Gastrocnemius medialis (tissue), 4 donors: Measurements from ENCODE around the gene NOXA1. TPM values are rescaled to one million over a fixed set of nuclear protein-coding genes. Genes with fewer than 3 reads are reported as not detected.

Source experiments
- ATAC-seq, 2 donors: fragments of 150-250 bp; one replicate each; pipeline ENCODE4 v1.9.1; 2016
- DNase-seq, 2 donors: peaks; one replicate each; pipeline ENCODE4 v3.0.0-alpha.2; 2019
- H3K27ac ChIP-seq, 4 donors: fragments of 200-600 bp; sonication (generic); 1 replicate in 1 of 4; 2 replicates in 3 of 4; pipeline ENCODE4 v1.5.1; 2016 to 2018; ENCODE audit warnings: mild to moderate bottlenecking in 2 of 4, moderate library complexity in 1 of 4
- H3K27me3 ChIP-seq, 3 donors: fragments of 200-600 bp; sonication (generic) in 2 of 3; 1 replicate in 1 of 3; 2 replicates in 2 of 3; pipeline versions ENCODE4 v1.5.1 to v1.6.0; 2016 to 2019; ENCODE audit warnings: mild to moderate bottlenecking in 1 of 3, moderate library complexity in 1 of 3
- H3K36me3 ChIP-seq, 2 donors: fragments of 200-600 bp; sonication (generic) in 1 of 2; one replicate each; pipeline ENCODE4 v1.5.1; 2017 to 2018
- H3K4me1 ChIP-seq, 2 donors: fragments of 200-600 bp; sonication (generic) in 1 of 2; one replicate each; pipeline ENCODE4 v1.5.1; 2016 to 2017; ENCODE audit warnings: mild to moderate bottlenecking in 2 of 2
- H3K4me3 ChIP-seq, 4 donors: fragments of 200-600 bp; sonication (generic) in 3 of 4; 1 replicate in 1 of 4; 2 replicates in 3 of 4; pipeline ENCODE4 v1.5.1; 2016 to 2019; ENCODE audit warnings: mild to moderate bottlenecking in 2 of 4
- H3K9me3 ChIP-seq, 3 donors: fragments of 200-600 bp; sonication (generic) in 2 of 3; 1 replicate in 1 of 3; 2 replicates in 2 of 3; pipeline ENCODE4 v1.5.1; 2016 to 2019
- POLR2A ChIP-seq, 2 donors: fragments of 450-650 bp; IDR thresholded peaks; one replicate each; pipeline ENCODE4 v1.6.1; 2017; ENCODE audit warnings: antibody characterized with exemption in 2 of 2, mild to moderate bottlenecking in 2 of 2, moderate library complexity in 2 of 2
- in situ Hi-C, 4 donors: fragments of 200-750 bp; cut with MboI; loops; one replicate each; pipeline versions ENCODE4 v1.15.0 to v1.8.0; 2017; ENCODE audit warnings: low sequenced_read_pairs in 4 of 4
- intact Hi-C: fragments of 100-400 bp; cut with DNase I; formaldehyde crosslinking; loops from one replicate; pipeline ENCODE4 v1.15.1; 2023; ENCODE audit warnings: low total_unique reads
- total RNA-seq, 4 donors: library from RNA; depleted of rRNA; stranded (reverse); fragments of >200 nt; gene quantifications; one replicate each; pipeline versions ENCODE4 v1.1.0 to v1.2.3, GENCODE V29; 2016
- TF ChIP-seq, protein P1 (sequence below), 5 experiments: fragments of 450-650 bp in 3 of 5; fragments of 200-600 bp in 2 of 5; sonication (generic) in 2 of 5; IDR thresholded peaks in 4 of 5; conservative IDR thresholded peaks in 1 of 5; 1 replicate in 4 of 5; 2 replicates in 1 of 5; pipeline ENCODE4 v1.5.1; 2016 to 2019; ENCODE audit warnings: antibody characterized with exemption in 5 of 5, mild to moderate bottlenecking in 3 of 5, moderate library complexity in 3 of 5

NOXA1 gene
- total RNA-seq, 4 donors from 2014 or later, result 0.41 to 2.5 (median 1.8) TPM

DNA sequence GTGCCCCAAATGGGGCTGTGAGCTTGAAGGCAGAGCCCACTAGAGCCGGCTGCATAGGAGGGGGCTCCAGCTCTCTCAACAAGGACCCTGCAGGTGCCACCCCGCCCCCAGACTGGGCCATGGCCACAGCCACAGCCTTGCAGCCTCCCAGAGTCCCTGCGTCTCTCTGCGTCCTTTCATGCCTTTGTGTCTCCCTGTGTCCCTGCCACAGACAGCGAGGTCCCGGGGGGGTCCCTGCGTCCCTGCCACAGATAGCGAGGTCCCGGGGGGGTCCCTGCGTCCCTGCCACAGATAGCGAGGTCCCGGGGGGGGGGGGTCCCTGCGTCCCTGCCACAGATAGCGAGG is 6.3 kb downstream of the NOXA1 start:
- no peaks in the 10 kb centered on the region for H3K36me3 ChIP-seq
- peaks cover 3 to 11% of the 10 kb centered on the region in 2 donors for H3K4me1 ChIP-seq
- no peak for ATAC-seq
- DNase-seq, result no peak
- intact Hi-C loops, result loop anchor here (10.0 kb wide), 1 partner anchor 945 kb away; the partner anchor contains the start of gene SEC16A
- H3K4me3 ChIP-seq, result no peak overlapping the region
- H3K9me3 ChIP-seq, result no peaks in the 10 kb centered on the region
- in situ Hi-C loops, result no loop called here
- H3K27me3 ChIP-seq, result peaks cover 0 to 3% (median 0%) of the 10 kb centered on the region in 3 donors
- no peak for TF ChIP-seq POLR2A (IDR thresholded peaks at IDR 0.05)
- TF ChIP-seq, protein P1, sequence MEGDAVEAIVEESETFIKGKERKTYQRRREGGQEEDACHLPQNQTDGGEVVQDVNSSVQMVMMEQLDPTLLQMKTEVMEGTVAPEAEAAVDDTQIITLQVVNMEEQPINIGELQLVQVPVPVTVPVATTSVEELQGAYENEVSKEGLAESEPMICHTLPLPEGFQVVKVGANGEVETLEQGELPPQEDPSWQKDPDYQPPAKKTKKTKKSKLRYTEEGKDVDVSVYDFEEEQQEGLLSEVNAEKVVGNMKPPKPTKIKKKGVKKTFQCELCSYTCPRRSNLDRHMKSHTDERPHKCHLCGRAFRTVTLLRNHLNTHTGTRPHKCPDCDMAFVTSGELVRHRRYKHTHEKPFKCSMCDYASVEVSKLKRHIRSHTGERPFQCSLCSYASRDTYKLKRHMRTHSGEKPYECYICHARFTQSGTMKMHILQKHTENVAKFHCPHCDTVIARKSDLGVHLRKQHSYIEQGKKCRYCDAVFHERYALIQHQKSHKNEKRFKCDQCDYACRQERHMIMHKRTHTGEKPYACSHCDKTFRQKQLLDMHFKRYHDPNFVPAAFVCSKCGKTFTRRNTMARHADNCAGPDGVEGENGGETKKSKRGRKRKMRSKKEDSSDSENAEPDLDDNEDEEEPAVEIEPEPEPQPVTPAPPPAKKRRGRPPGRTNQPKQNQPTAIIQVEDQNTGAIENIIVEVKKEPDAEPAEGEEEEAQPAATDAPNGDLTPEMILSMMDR (IDR thresholded peaks at IDR 0.05 in 4 of 5, conservative IDR thresholded peaks at IDR 0.05 in 1 of 5), result no peak
- no peak overlapping the region for H3K27ac ChIP-seq

DNA sequence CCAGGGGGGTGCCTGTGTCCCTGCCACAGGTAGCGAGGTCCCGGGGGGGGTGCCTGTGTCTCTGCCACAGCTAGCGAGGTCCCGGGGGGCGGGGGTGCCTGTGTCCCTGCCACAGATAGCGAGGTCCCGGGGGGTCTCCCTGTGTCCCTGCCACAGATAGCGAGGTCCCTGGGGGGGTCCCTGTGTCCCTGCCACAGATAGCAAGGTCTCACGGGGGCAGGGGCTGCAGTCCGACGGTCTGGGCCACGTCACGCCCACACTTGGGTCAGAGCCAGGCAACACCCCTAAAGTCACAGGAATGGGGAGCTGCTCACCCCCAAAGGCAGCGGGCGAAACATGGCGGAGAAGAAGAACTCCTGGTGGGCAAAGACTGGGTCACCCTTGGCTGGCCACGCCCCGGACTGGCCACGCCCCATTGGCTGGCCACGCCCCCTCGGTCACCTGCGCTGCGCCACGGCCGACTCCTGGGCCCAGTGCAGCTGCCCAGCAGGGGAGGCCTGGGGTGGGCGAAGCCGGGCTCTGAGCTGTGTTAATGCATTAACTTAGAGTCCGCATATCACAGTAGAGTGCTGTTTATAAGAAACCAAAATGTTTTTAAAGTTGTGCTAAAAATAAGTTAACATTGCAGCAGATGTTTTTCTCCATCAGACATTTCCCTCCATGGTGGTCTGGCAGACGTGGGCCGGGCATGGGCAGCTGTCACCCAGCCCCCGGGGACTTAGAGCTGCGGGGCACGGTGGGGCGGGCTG is 7.0 kb downstream of the NOXA1 start:
- Histone ChIP-seq H3K9me3 (no peaks in the 10 kb centered on the region), H3K36me3 (no peaks in the 10 kb centered on the region), H3K4me3 (no peak overlapping the region), H3K4me1 (peaks cover 0 to 5% of the 10 kb centered on the region in 2 donors), H3K27me3 (peaks cover 0 to 3% (median 0%) of the 10 kb centered on the region in 3 donors), H3K27ac (no peak overlapping the region)
- in situ Hi-C loops (no loop called here), intact Hi-C loops (loop anchor here (10.0 kb wide), 1 partner anchor 945 kb away; the partner anchor contains the start of gene SEC16A)
- no peak for TF ChIP-seq POLR2A (IDR thresholded peaks at IDR 0.05)
- TF ChIP-seq, protein P1 (IDR thresholded peaks at IDR 0.05 in 4 of 5, conservative IDR thresholded peaks at IDR 0.05 in 1 of 5), result no peak
- peak in 1 of 2 donors; percentile 36 for ATAC-seq
- no peak for DNase-seq

DNA sequence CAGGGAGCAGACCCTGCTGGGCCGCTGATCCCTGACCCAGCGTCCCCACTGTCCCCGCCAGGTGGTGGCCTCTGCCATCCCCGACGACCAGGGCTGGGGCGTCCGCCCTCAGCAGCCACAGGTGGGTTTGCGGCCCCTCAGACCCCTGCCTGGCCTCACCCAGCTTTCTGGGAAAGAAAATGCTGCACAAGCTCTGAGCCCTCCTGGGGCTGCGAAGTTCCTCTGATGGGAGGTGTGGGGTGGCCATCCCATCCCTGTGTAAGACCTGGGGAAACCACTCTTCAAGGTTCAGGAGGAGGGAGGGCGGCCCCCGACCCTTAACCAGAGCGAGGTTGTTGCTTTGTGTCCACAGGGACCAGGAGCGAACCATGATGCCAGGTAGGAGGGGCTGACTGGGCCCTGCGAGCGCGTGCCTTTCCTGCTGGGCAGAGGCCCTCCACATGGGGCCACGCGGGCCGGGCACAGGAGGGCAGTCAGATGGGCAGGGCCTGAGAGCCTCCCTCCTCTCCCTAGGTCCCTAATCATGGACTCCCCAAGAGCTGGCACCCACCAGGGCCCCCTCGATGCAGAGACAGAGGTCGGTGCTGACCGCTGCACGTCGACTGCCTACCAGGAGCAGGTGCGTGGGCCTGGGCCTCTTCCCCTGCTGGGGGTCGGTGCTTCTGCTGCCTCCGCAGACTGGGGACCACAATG is 7.7 kb downstream of the NOXA1 start:
- no peak for TF ChIP-seq POLR2A (IDR thresholded peaks at IDR 0.05)
- TF ChIP-seq, protein P1 (IDR thresholded peaks at IDR 0.05 in 4 of 5, conservative IDR thresholded peaks at IDR 0.05 in 1 of 5), result no peak
- in situ Hi-C loops, result no loop called here
- H3K4me1 ChIP-seq, result peaks cover 0 to under 1% of the 10 kb centered on the region in 2 donors
- H3K36me3 ChIP-seq, result no peaks in the 10 kb centered on the region
- no peak for ATAC-seq
- H3K27ac ChIP-seq, result no peak overlapping the region
- H3K27me3 ChIP-seq, result peaks cover 0 to 3% (median 0%) of the 10 kb centered on the region in 3 donors
- DNase-seq, result no peak
- no peaks in the 10 kb centered on the region for H3K9me3 ChIP-seq
- intact Hi-C loops, result no loop called here
- H3K4me3 ChIP-seq, result no peak overlapping the region

DNA sequence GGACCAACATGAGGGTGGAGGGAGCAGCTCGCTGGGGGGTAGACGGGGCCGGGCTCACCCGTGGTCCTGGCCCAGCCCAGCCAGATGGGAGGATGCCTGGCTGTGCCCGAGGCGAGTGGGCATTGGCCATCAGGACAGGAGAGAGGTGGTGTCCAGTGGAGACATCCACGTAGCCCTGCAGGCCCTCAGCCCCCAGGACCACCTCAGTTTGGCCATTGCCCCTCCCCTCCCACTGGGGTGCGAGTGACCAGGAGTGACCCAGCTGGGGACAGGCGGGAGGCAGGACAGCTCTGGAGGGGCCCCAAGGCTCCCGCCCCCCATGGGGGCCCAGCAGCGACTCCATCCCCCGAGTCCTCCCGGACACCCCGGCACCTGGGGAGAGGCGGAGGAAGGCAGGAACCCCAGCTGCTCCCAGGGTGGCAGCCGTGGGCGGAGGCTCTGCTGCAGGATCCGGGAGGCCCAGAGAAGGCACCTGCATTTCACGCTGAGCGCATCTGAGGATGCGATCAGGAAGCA is 8.3 kb downstream of the NOXA1 start:
- Histone ChIP-seq H3K27ac (no peak overlapping the region), H3K4me1 (peaks cover 0 to 6% of the 10 kb centered on the region in 2 donors), H3K27me3 (peaks cover 0 to 3% (median 0%) of the 10 kb centered on the region in 3 donors), H3K9me3 (no peaks in the 10 kb centered on the region), H3K4me3 (no peak overlapping the region), H3K36me3 (no peaks in the 10 kb centered on the region)
- ATAC-seq (no peak), DNase-seq (no peak)
- intact Hi-C loops, result no loop called here
- no peak for TF ChIP-seq POLR2A (IDR thresholded peaks at IDR 0.05)
- TF ChIP-seq, protein P1 (IDR thresholded peaks at IDR 0.05 in 4 of 5, conservative IDR thresholded peaks at IDR 0.05 in 1 of 5), result no peak
- in situ Hi-C loops, result no loop called here
